ENCODE data around the gene DBX2.
"Not testable (repeated sequence)": the region's sequence is repeated elsewhere in the genome, so short reads cannot be mapped to it uniquely, and the experiment has no call there.

The DBX2 gene

GRCh38 chr12:45050751-45051571, at the start of gene DBX2:
Gene DBX2 (minus strand): TSS chr12:45051099. CDS start chr12:45050927, 172 bp downstream.
- no peak for DNase-seq (ENCODE audit: low spot score)

GRCh38 chr12:45098766-45099165, 47.9 kb upstream of the DBX2 start:
- DNase-seq (ENCODE audit: low spot score) = no peak

GRCh38 chr12:45095417-45095816, 44.5 kb upstream of the DBX2 start:
- not testable (repeated sequence) for DNase-seq (ENCODE audit: low spot score)

- DNase-seq (ENCODE audit: low spot score) = no peak
Measured at GRCh38 chr12:45093051-45093450, 42.2 kb upstream of the DBX2 start.

- DNase-seq (ENCODE audit: low spot score) = no peak
Measured at GRCh38 chr12:45089411-45090075, 38.6 kb upstream of the DBX2 start.

GRCh38 chr12:45088608-45089007, 37.7 kb upstream of the DBX2 start:
- DNase-seq (ENCODE audit: low spot score) = no peak

GRCh38 chr12:45084248-45084647, 33.3 kb upstream of the DBX2 start:
- DNase-seq (ENCODE audit: low spot score) = not testable (repeated sequence)

GRCh38 chr12:45077251-45077650, 26.4 kb upstream of the DBX2 start:
- DNase-seq (ENCODE audit: low spot score) = no peak

- DNase-seq (ENCODE audit: low spot score) = no peak
Measured at GRCh38 chr12:45076417-45077026, 25.6 kb upstream of the DBX2 start.

- no peak for DNase-seq (ENCODE audit: low spot score)
Measured at GRCh38 chr12:45075587-45076282, 24.8 kb upstream of the DBX2 start.

- no peak for DNase-seq (ENCODE audit: low spot score)
Measured at GRCh38 chr12:45065125-45065626, 14.3 kb upstream of the DBX2 start.

GRCh38 chr12:45060976-45061375, 10.1 kb upstream of the DBX2 start:
- DNase-seq (ENCODE audit: low spot score) = no peak

- no peak for DNase-seq (ENCODE audit: low spot score)
Measured at GRCh38 chr12:45051572-45052125, 750 bp upstream of the DBX2 start.

GRCh38 chr12:45049912-45050750, 768 bp downstream of the DBX2 start:
- DNase-seq (ENCODE audit: low spot score) = no peak

GRCh38 chr12:45042599-45042998, 8.3 kb downstream of the DBX2 start:
- DNase-seq (ENCODE audit: low spot score) = no peak

GRCh38 chr12:45040977-45041376, 9.9 kb downstream of the DBX2 start:
- no peak for DNase-seq (ENCODE audit: low spot score)

GRCh38 chr12:45039757-45040156, 11.1 kb downstream of the DBX2 start:
- DNase-seq (ENCODE audit: low spot score) = no peak

GRCh38 chr12:45034861-45035265, 16.0 kb downstream of the DBX2 start:
- no peak for DNase-seq (ENCODE audit: low spot score)

GRCh38 chr12:45017916-45018315, 33.0 kb downstream of the DBX2 start:
- DNase-seq (ENCODE audit: low spot score) = no peak

- DNase-seq (ENCODE audit: low spot score) = no peak
Measured at GRCh38 chr12:45014396-45014795, 36.5 kb downstream of the DBX2 start.

GRCh38 chr12:45012749-45013148, 38.1 kb downstream of the DBX2 start:
- no peak for DNase-seq (ENCODE audit: low spot score)
